Measurements from ENCODE around the gene HLCS.

Gene HLCS

GRCh38 chr21:36725793-36726386 is 240.6 kb downstream of the HLCS start:
- DNase-seq (ENCODE audit: low read depth in 1 of 2, low spot score in 1 of 2), result no peak

- no peak for DNase-seq (ENCODE audit: low read depth in 1 of 2, low spot score in 1 of 2)
Measured at GRCh38 chr21:36724660-36725059, 241.8 kb downstream of the HLCS start.

- no peak for DNase-seq (ENCODE audit: low read depth in 1 of 2, low spot score in 1 of 2)
Measured at GRCh38 chr21:36723371-36723881, 243.0 kb downstream of the HLCS start.

- DNase-seq (ENCODE audit: low read depth in 1 of 2, low spot score in 1 of 2), result no peak
Measured at GRCh38 chr21:36722370-36723368, 243.8 kb downstream of the HLCS start.

- no peak for DNase-seq (ENCODE audit: low read depth in 1 of 2, low spot score in 1 of 2)
Measured at GRCh38 chr21:36721817-36722216, 244.7 kb downstream of the HLCS start.

GRCh38 chr21:36719614-36720013 is 246.9 kb downstream of the HLCS start:
- no peak for DNase-seq (ENCODE audit: low read depth in 1 of 2, low spot score in 1 of 2)

- DNase-seq (ENCODE audit: low read depth in 1 of 2, low spot score in 1 of 2), result no peak
Measured at GRCh38 chr21:36718951-36719501, 247.4 kb downstream of the HLCS start.

GRCh38 chr21:36717976-36718375 is 248.5 kb downstream of the HLCS start:
- DNase-seq (ENCODE audit: low read depth in 1 of 2, low spot score in 1 of 2), result no peak

GRCh38 chr21:36716836-36717235 is 249.6 kb downstream of the HLCS start:
- DNase-seq (ENCODE audit: low read depth in 1 of 2, low spot score in 1 of 2), result no peak

GRCh38 chr21:36716387-36716786 is 250.1 kb downstream of the HLCS start:
- DNase-seq (ENCODE audit: low read depth in 1 of 2, low spot score in 1 of 2), result no peak

GRCh38 chr21:36713746-36714145 is 252.7 kb downstream of the HLCS start:
- no peak for DNase-seq (ENCODE audit: low read depth in 1 of 2, low spot score in 1 of 2)

- no peak for DNase-seq (ENCODE audit: low read depth in 1 of 2, low spot score in 1 of 2)
Measured at GRCh38 chr21:36710729-36711048, 255.8 kb downstream of the HLCS start.

- DNase-seq (ENCODE audit: low read depth in 1 of 2, low spot score in 1 of 2), result no peak
Measured at GRCh38 chr21:36709868-36710728, 256.4 kb downstream of the HLCS start.

- no peak for DNase-seq (ENCODE audit: low read depth in 1 of 2, low spot score in 1 of 2)
Measured at GRCh38 chr21:36709030-36709867, 257.2 kb downstream of the HLCS start.

GRCh38 chr21:36708286-36709029 is 258.0 kb downstream of the HLCS start:
- DNase-seq (ENCODE audit: low read depth in 1 of 2, low spot score in 1 of 2), result no peak

- no peak for DNase-seq (ENCODE audit: low read depth in 1 of 2, low spot score in 1 of 2)
Measured at GRCh38 chr21:36707763-36708285, 258.6 kb downstream of the HLCS start.

- DNase-seq (ENCODE audit: low read depth in 1 of 2, low spot score in 1 of 2), result no peak
Measured at GRCh38 chr21:36706951-36707762, 259.3 kb downstream of the HLCS start.

- DNase-seq (ENCODE audit: low read depth in 1 of 2, low spot score in 1 of 2), result no peak
Measured at GRCh38 chr21:36706482-36706852, 260.0 kb downstream of the HLCS start.

Data from stimulated activated CD4-positive, alpha-beta T cell treated with anti-CD3 and anti-CD28 coated beads, Interleukin-15, amount 100 ng/mL, for 1 hour (primary cell).